SK-MEL-5 (cell line): ENCODE measurements around the gene CSRP1. TPM values are rescaled to one million over a fixed set of nuclear protein-coding genes. Genes with fewer than 3 reads are reported as not detected.
"Not testable (repeated sequence)": the region's sequence is repeated elsewhere in the genome, so short reads cannot be mapped to it uniquely, and the experiment has no call there.

Experiments
- DNase-seq: peaks from one replicate; pipeline ENCODE4 v3.0.0-alpha.2; 2016; ENCODE audit warnings: low read depth, low spot score
- in situ Hi-C: cut with HindIII; loops from 2 replicates; pipeline ENCODE4 v1.10.0; 2016; ENCODE audit warnings: low sequenced_read_pairs, high pct_unique_total_duplicates, low pct_unique_long_range_greater_than_20kb
- total RNA-seq: library from RNA; depleted of rRNA; stranded (reverse); fragments of >200 nt; shearing (Covaris generic); gene quantifications from 2 replicates; pipeline ENCODE4 v1.2.3, GENCODE V29; 2014

CSRP1 gene
- total RNA-seq, 1 experiment from 2014 or later, result 67.0 TPM

GRCh38 chr1:201503397-201504176, 3.3 kb downstream of the CSRP1 start:
- in situ Hi-C loops, result no loop called here
- no peak for DNase-seq

- DNase-seq, result no peak
- in situ Hi-C loops, result no loop called here
Observed at GRCh38 chr1:201502511-201502857, 4.4 kb downstream of the CSRP1 start.

DNA sequence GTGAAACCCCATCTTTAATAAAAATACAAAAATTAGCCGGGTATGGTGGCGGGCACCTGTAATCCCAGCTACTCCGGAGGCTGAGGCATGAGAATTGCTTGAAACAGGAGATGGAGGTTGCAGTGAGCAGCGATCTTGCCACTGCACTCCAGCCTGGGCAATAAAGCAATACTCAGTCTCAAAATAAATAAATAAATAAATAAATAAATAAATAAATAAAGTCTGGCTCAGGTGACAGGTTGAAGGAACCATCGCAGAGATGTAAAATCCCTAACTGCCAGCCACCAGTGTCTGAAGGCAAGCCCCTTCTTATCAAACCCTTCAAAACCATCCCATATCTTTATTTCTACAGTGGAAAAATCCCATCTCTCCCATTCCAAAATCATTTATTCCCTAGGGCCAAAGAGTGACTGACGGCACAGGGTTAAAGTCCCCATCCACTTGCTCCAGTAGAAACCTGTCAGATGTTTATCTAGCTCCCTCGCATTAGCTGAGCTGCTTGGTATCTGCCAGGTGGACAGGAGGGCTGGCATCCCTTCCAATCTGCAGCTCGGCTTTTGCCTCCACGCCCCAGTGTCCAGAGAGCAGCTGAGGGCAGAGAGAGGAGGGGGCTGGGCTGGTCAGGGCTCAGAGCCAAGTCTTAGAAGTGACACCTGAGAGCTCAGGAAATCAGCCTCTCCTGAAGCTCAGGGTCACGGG, 5.0 kb downstream of the CSRP1 start:
- DNase-seq, result no peak
- in situ Hi-C loops, result no loop called here

- no peak for DNase-seq
- in situ Hi-C loops, result no loop called here
Observed at GRCh38 chr1:201501144-201501543, 5.8 kb downstream of the CSRP1 start.

- in situ Hi-C loops, result no loop called here
- no peak for DNase-seq
Observed at GRCh38 chr1:201500670-201501120, 6.2 kb downstream of the CSRP1 start.

- DNase-seq, result peak; percentile 21
- in situ Hi-C loops, result no loop called here
Observed at GRCh38 chr1:201499795-201500669, 6.9 kb downstream of the CSRP1 start.

DNA sequence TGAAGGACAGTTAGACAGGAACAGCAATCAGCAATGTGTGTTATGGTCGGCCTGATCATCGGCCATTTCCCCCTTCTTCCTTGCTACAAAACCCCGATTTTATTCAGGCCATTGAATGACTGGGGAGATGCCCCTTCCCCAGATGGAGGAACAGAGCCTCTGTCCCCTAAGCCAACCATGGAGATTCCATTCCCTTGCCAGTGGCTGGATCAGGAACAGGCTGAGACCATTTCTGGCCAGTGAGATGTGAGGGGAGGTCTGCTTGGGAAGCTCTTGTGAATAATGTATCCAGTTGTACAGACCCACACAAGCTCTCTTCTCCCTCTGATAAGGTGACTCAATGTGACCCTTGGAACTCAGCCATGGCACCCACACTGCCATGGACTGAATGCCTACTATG, 7.7 kb downstream of the CSRP1 start:
- in situ Hi-C loops, result no loop called here
- no peak for DNase-seq

DNA sequence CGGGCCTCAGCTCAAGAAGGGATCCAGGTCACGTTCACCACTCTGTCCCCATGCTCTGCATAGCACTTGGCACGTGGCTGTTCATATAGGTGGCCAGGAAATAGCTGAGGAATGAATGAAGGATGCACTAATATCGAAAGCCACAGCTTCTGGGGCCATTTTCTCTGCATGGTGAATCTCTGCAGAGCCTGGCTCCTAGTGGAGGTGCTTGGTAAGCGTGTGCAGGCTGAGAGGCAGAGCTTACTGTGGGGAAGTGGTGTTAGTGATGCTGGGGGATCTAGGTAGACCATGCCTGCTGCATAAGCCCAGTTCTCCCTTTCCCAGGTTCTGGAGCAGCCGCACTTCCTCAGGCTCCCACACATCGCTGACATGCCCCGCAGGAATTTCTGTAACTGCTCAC, 8.3 kb downstream of the CSRP1 start:
- in situ Hi-C loops, result no loop called here
- no peak for DNase-seq

GRCh38 chr1:201497935-201498509, 8.9 kb downstream of the CSRP1 start:
- in situ Hi-C loops, result no loop called here

GRCh38 chr1:201496296-201496690, 10.6 kb downstream of the CSRP1 start:
- no peak for DNase-seq
- in situ Hi-C loops, result no loop called here

More at GRCh38 chr1:201497935-201498509, 8.9 kb downstream of the CSRP1 start:
- no peak for DNase-seq

DNA sequence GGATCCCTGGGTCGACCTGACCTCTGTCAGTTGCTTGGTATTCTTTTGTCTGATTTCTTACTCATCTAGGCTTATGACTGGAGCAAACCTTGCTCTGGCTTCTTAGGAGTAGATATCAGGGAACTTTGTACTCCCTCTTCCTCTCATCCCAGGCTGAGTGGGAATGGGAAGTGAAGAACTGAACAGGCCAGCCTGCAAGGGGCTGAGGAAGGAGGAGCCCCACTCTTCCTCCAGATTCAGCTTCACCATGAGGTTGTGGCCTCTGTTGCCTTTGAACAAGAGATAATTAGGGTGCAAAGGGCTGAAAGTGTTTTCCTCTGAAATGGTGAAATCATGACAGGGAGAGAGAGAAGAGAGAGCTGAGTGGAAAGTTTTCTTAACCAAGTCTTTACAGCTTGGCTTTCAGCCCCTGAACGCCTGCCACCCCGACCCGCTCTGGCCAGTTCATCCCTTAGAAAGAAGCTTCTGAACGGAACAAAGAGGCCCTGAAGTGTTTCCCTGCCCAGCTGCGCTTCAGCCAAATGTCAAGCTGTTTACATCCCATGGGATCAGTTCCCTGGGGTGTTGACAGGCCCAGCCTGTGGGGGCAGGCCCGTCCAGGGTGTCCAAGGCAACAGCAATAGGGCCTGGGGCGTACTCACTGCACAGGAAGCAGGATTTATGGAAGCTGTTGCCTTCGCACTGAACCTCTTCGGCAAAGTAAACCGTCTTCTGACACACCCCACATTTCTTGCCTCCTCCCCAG, 11.2 kb downstream of the CSRP1 start:
- peak; percentile 88 for DNase-seq
- in situ Hi-C loops, result no loop called here

GRCh38 chr1:201493757-201494617, 12.9 kb downstream of the CSRP1 start:
- no peak for DNase-seq
- in situ Hi-C loops, result no loop called here

DNA sequence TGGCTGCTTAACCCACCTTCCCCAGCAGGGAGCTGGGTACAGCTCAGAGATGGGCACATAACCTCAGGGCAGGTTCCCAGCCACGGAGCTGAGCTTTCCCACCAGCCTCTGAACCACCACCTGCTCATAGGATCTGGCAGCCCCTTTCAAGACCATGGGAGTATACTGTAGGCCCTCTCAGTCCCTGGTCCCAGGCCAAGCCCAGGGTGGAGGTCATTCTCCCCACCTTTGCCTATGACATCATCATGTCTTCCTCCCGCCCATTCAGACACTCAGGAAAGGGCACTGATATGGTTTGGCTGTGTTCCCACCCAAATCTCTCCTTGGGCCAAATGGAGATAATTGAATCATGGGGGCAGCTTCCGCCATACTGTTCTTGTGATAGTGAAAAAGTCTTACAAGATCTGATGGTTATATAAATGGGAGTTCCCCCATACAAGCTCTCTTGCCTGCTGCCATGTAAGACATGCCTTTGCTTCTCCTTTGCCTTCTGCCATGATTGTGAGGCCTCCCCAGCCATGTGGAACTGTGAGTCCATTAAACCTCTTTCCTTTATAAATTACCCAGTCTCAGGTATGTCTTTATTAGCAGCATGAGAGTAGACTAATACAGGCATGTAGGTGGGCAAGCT, 13.8 kb downstream of the CSRP1 start:
- DNase-seq, in situ Hi-C loops: not testable (repeated sequence)

DNA sequence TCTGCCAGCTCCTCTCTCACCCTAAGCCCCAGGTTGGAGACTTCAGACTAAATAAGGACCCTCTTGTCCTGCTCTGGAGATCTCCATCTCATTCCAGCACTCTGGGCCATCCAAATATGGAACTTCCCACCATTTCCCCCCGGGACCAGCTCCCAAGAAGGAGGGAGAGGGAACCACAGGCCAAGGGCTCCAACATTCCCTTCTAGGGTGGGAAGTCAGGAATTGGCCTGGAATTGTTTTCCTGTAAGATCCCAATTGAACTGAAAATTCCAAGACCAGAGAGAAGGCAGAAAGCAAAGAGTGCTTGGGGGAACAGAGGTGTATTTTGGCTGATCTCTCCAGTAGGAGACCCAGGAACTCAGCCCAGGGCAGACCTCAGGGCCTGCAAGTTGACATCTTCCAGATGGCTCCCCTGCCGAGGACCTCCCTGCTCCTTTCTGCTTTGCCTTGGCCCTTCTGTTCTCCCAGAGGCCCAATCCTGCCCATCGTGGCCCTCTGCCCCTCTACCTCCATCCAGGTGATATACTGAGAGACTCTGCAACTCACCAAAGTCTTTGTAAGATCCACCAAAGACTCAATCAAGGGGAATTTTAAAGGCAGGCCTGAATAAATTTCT, 14.9 kb downstream of the CSRP1 start:
- DNase-seq, result no peak
- in situ Hi-C loops, result no loop called here

- in situ Hi-C loops, result no loop called here
Observed at GRCh38 chr1:201490708-201491131, 16.2 kb downstream of the CSRP1 start.

More at GRCh38 chr1:201490708-201491131, 16.2 kb downstream of the CSRP1 start:
- DNase-seq, result no peak
